K562 (cell line): ENCODE results near the gene SCUBE1. TPM values are rescaled to one million over a fixed set of nuclear protein-coding genes. Genes with fewer than 3 reads are reported as not detected.

Experiments
- ATAC-seq: fragments of 200-7000 bp; cut with Tn5 transposase; 3 replicates; pipeline ENCODE4 v1.9.1; 2020; ENCODE audit warnings: moderate library complexity
- BruUV-seq: library from RNA; stranded (reverse); fragments of 400-500 nt; replicated peaks from 2 replicates; lab custom pipeline; 2021; lab: Mats Ljungman, UMichigan
- CTCF ChIA-PET: fragments of 300-600 bp; formaldehyde crosslinking; extraction: SDS; loops from one replicate; lab custom pipeline; 2021; ENCODE audit warnings: low intra/inter-chr PET ratio; lab: Yijun Ruan, JAX
- POLR2A ChIA-PET: fragments of 300-600, 350-650 bp; sonication (Branson Sonifier 250); formaldehyde crosslinking; extraction: SDS; loops from one replicate; lab custom pipeline; 2021; ENCODE audit warnings: antibody characterized with exemption, inconsistent platforms; lab: Yijun Ruan, JAX
- DNase-seq, 4 experiments: peaks; one replicate each; pipeline versions ENCODE4 v3.0.0 to v3.0.0-alpha.2; 2011 to 2018; ENCODE audit warnings: low spot score in 3 of 4, mixed read lengths in 3 of 4; ENCODE audit errors: extremely low read depth in 1 of 4
- FAIRE-seq: peaks from 2 replicates; lab custom pipeline; 2011; peaks lifted over from hg19 to GRCh38; lab: Jason Lieb, UNC
- H2AFZ ChIP-seq: 2 replicates; pipeline ENCODE4 v1.6.0; 2011; ENCODE audit warnings: low read depth, low read length, control low read depth, inconsistent platforms
- H3K27ac ChIP-seq: fragments of 200-600 bp; 3 replicates; pipeline ENCODE4 v1.8.0; 2011; ENCODE audit warnings: low read depth, mild to moderate bottlenecking, control low read depth, inconsistent platforms, low read length, moderate library complexity, mixed read lengths; ENCODE audit errors: extremely low read depth
- H3K27me3 ChIP-seq, 2 experiments: fragments of 300-600 bp in 1 of 2; 2 replicates in 1 of 2; 3 replicates in 1 of 2; pipeline versions ENCODE4 v1.6.0 to v1.8.0; 2011; ENCODE audit warnings: inconsistent platforms in 2 of 2, low read length in 2 of 2, mild to moderate bottlenecking in 1 of 2, mixed read lengths in 1 of 2, moderate library complexity in 1 of 2; ENCODE audit not compliant: control insufficient read depth in 2 of 2, insufficient read depth in 2 of 2
- H3K36me3 ChIP-seq: fragments of 300-600 bp; 3 replicates; pipeline ENCODE4 v1.8.0; 2011; ENCODE audit warnings: mild to moderate bottlenecking, low read length, inconsistent platforms; ENCODE audit not compliant: control insufficient read depth, insufficient read depth
- H3K4me1 ChIP-seq, 2 experiments: fragments of 200-600 bp in 1 of 2; replicated peaks in 1 of 2; 2 replicates in 1 of 2; 3 replicates in 1 of 2; pipeline versions ENCODE4 v1.5.1 to v1.8.0; 2011; ENCODE audit warnings: inconsistent platforms in 2 of 2, low read length in 2 of 2, mild to moderate bottlenecking in 1 of 2, mixed read lengths in 1 of 2, moderate library complexity in 1 of 2; ENCODE audit not compliant: control insufficient read depth in 2 of 2, insufficient read depth in 2 of 2
- H3K4me2 ChIP-seq: 2 replicates; pipeline ENCODE4 v1.6.1; 2011; ENCODE audit warnings: low read length, control low read depth, inconsistent platforms, mixed read lengths; ENCODE audit not compliant: insufficient read depth
- H3K4me3 ChIP-seq: fragments of 200-600 bp; sonication (generic), shearing (Covaris generic); 2 replicates; pipeline ENCODE4 v1.5.1; 2016; ENCODE audit warnings: control low read depth, inconsistent platforms
- H3K79me2 ChIP-seq: fragments of 200-600 bp; 3 replicates; pipeline ENCODE4 v1.8.0; 2011; ENCODE audit warnings: low read length, inconsistent platforms; ENCODE audit not compliant: control insufficient read depth, insufficient read depth
- H3K9ac ChIP-seq, 2 experiments: 2 replicates each; pipeline versions ENCODE4 v1.6.0 to v1.6.1; 2011; ENCODE audit warnings: low read depth in 2 of 2, low read length in 2 of 2, control low read depth in 1 of 2, inconsistent platforms in 1 of 2, mild to moderate bottlenecking in 1 of 2, mixed read lengths in 1 of 2; ENCODE audit not compliant: insufficient read depth in 1 of 2
- H3K9me1 ChIP-seq: one replicate; pipeline ENCODE4 v1.6.0; 2011; ENCODE audit warnings: inconsistent platforms, mild to moderate bottlenecking, low read length, moderate library complexity; ENCODE audit not compliant: control insufficient read depth, insufficient read depth
- H3K9me3 ChIP-seq: replicated peaks from 2 replicates; pipeline ENCODE4 v1.5.1; 2011; ENCODE audit warnings: low read depth, low read length, inconsistent platforms; ENCODE audit not compliant: control insufficient read depth, insufficient read depth
- H4K20me1 ChIP-seq: replicated peaks from 2 replicates; pipeline ENCODE4 v1.6.1; 2011; ENCODE audit warnings: low read length, inconsistent platforms, mixed read lengths; ENCODE audit not compliant: control insufficient read depth, insufficient read depth
- CBX5 ChIP-seq: IDR thresholded peaks from 2 replicates; pipeline ENCODE4 v1.6.1; 2014; ENCODE audit warnings: low read depth, borderline replicate concordance
- DPF2 ChIP-seq: fragments of 450-650 bp; IDR thresholded peaks from 2 replicates; pipeline ENCODE4 v1.6.1; 2016
- RAD21 ChIP-seq, 2 experiments: fragments of 250-450 bp in 1 of 2; fragments of 450-650 bp in 1 of 2; sonication (Bioruptor Pico) in 1 of 2; formaldehyde crosslinking in 1 of 2; IDR thresholded peaks in 1 of 2; conservative IDR thresholded peaks in 1 of 2; 2 replicates each; pipeline versions ENCODE4 v1.4.0 to v1.8.0; 2020 to 2022; ENCODE audit warnings: mild to moderate bottlenecking in 2 of 2, moderate library complexity in 1 of 2
- RAD51 ChIP-seq: fragments of 450-650 bp; IDR thresholded peaks from 2 replicates; pipeline ENCODE4 v1.7.1; 2016; ENCODE audit warnings: low read depth, mild to moderate bottlenecking, borderline replicate concordance
- RB1 ChIP-seq: fragments of 450-650 bp; IDR thresholded peaks from 2 replicates; pipeline ENCODE4 v1.6.1; 2017; ENCODE audit warnings: low read depth, mild to moderate bottlenecking
- REST ChIP-seq, 2 experiments: fragments of 450-650 bp; formaldehyde crosslinking in 1 of 2; IDR thresholded peaks; 2 replicates each; pipeline versions ENCODE4 v1.4.0 to v1.6.1; 2014 to 2020; ENCODE audit warnings: mild to moderate bottlenecking in 2 of 2, borderline replicate concordance in 1 of 2, low read depth in 1 of 2
- RHOXF2B ChIP-seq: fragments of 250-450 bp; sonication (Bioruptor Pico); conservative IDR thresholded peaks from 2 replicates; pipeline ENCODE4 v1.5.1; 2021
- SMC3 ChIP-seq: conservative IDR thresholded peaks from 2 replicates; pipeline ENCODE4 v1.6.1; 2011; ENCODE audit warnings: low read depth, low read length, improper control_type of control experiment; ENCODE audit not compliant: insufficient read depth
- STAG1 ChIP-seq: sonication (generic); formaldehyde crosslinking; IDR thresholded peaks from 2 replicates; pipeline ENCODE4 v1.5.0; 2020; ENCODE audit warnings: missing genetic modification reagents, borderline replicate concordance
- WGBS: fragments of 100-300 bp; shearing (Covaris generic); methylation state at CpG from one replicate; pipeline ENCODE4 v1.1.6; 2016; ENCODE audit warnings: low coverage, mixed read lengths; ENCODE audit not compliant: insufficient coverage; ENCODE audit errors: missing lambda C conversion rate; 5-methylcytosine and 5-hydroxymethylcytosine counted together
- in situ Hi-C: fragments of 300-500 bp; cut with MboI; formaldehyde crosslinking; loops from 4 replicates; pipeline ENCODE4 v1.15.0; 2018; ENCODE audit warnings: inconsistent platforms, mixed read lengths
- intact Hi-C: fragments of 100-400 bp; cut with micrococcal nuclease; formaldehyde crosslinking; loops from 2 replicates; pipeline ENCODE4 v1.14.2; 2022
- polyA plus RNA-seq, 8 experiments: library from polyadenylated mRNA; depleted of rRNA in 4 of 8; stranded (reverse) in 5 of 8; unstranded in 3 of 8; fragments of >200 nt; fragmentation: Nextera tagmentation in 2 of 8; fragmentation: Illumina TruSeq in 1 of 8; extraction: Ambion mirVana in 2 of 8; extraction: Trizol in 1 of 8; gene quantifications; 2 replicates each; pipeline versions ENCODE4 v1.2.1 to v1.2.3, GENCODE V29; 2011 to 2014; ENCODE audit warnings: inconsistent platforms in 1 of 8, missing spikeins in 1 of 8
- total RNA-seq, 7 experiments: library from RNA; depleted of rRNA in 6 of 7; stranded (reverse); fragments of >200 nt in 6 of 7; fragmentation: Illumina TruSeq in 2 of 7; extraction: Trizol in 2 of 7; gene quantifications; 2 replicates each; pipeline versions ENCODE4 v1.2.1 to v1.2.3, GENCODE V29; 2011 to 2021; ENCODE audit warnings: low replicate concordance in 1 of 7
- TF ChIP-seq, protein P1 (sequence below), 3 experiments: IDR thresholded peaks in 2 of 3; conservative IDR thresholded peaks in 1 of 3; 2 replicates each; pipeline ENCODE4 v1.5.1; 2011 to 2012; ENCODE audit warnings: low read length in 3 of 3, mild to moderate bottlenecking in 3 of 3, control low read depth in 2 of 3, improper control_type of control experiment in 1 of 3, inconsistent platforms in 1 of 3, low read depth in 1 of 3, mixed read lengths in 1 of 3, moderate library complexity in 1 of 3; ENCODE audit not compliant: insufficient read depth in 2 of 3

SCUBE1 gene
- total and polyA plus RNA-seq, 9 of the 15 experiments (the other 6 are each of a cell fraction or from before 2014, with no cell fraction given) = 0.03 to 0.47 (median 0.29) TPM; not detected in 6

DNA sequence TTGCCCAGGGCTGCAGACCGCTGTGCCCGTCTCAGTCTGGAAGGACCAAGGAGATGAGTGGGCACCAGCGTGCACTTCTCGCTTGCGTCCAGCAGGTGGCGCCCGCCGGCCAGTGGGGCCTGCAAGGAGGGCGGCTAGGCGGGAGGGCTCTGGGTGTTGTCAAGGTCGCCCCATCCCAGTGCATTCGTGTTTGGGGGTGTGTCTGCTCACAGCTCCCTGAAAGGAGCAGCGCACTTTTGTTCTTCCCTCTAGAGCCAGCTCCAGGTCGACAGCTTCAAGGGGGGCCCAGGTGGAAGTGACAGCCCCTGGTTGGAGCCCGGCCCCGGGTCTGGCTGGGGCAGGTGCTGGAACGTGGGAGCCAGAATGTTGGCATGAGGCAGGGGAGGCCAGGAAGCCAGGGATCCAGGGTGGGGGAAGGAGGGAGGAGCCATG, 45.3 kb upstream of the SCUBE1 start:
- no peak overlapping the region for H3K4me3 ChIP-seq
- in situ Hi-C loops = no loop called here

More for the DNA sequence above, 45.3 kb upstream of the SCUBE1 start:
- intact Hi-C loops = loop anchor here (5.0 kb wide), 1 partner anchor 1239 kb away; no protein-coding TSS in a partner anchor
- no peaks in the 10 kb centered on the region for H3K79me2 ChIP-seq
- no peaks in the 10 kb centered on the region for H4K20me1 ChIP-seq
- ChIA-PET POLR2A (no interaction called here), CTCF (interaction anchor here (1.1 to 1.3 kb wide), 2 partner anchors 156 to 355 kb away, joined by 3 to 4 read pairs; no protein-coding TSS in a partner anchor)
- TF ChIP-seq, protein P1, sequence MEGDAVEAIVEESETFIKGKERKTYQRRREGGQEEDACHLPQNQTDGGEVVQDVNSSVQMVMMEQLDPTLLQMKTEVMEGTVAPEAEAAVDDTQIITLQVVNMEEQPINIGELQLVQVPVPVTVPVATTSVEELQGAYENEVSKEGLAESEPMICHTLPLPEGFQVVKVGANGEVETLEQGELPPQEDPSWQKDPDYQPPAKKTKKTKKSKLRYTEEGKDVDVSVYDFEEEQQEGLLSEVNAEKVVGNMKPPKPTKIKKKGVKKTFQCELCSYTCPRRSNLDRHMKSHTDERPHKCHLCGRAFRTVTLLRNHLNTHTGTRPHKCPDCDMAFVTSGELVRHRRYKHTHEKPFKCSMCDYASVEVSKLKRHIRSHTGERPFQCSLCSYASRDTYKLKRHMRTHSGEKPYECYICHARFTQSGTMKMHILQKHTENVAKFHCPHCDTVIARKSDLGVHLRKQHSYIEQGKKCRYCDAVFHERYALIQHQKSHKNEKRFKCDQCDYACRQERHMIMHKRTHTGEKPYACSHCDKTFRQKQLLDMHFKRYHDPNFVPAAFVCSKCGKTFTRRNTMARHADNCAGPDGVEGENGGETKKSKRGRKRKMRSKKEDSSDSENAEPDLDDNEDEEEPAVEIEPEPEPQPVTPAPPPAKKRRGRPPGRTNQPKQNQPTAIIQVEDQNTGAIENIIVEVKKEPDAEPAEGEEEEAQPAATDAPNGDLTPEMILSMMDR (IDR thresholded peaks at IDR 0.05 in 2 of 3, conservative IDR thresholded peaks at IDR 0.05 in 1 of 3; ENCODE audit: insufficient read depth in 2 of 3, low read depth in 1 of 3, low read length in 3 of 3) = peak; percentile 78 to 84 (median 80)
- TF ChIP-seq RB1 (peak; percentile 44; the same call in 1 of the 2 replicates), RAD21 (CRISPR knock-in tag; conservative IDR thresholded peaks at IDR 0.05 in 1 of 2, IDR thresholded peaks at IDR 0.05 in 1 of 2) (peak; percentile 36 to 78), SMC3 (peak; percentile 66), CBX5 (no peak), RHOXF2B (CRISPR knock-in tag) (no peak), DPF2 (no peak), STAG1 (CRISPR knock-in tag) (peak; percentile 64; the same call in 1 of the 2 replicates), RAD51 (no peak), REST (IDR thresholded peaks at IDR 0.05; ENCODE audit: borderline replicate concordance) (peak; percentile 52; the same call in 1 of the 2 replicates), REST (CRISPR knock-in tag; IDR thresholded peaks at IDR 0.05; ENCODE audit: low read depth) (no peak)
- 10% methylated on average over 2 of the region's 17 CpGs for WGBS
- no peak overlapping the region for H3K4me2 ChIP-seq
- no peaks in the 10 kb centered on the region for H3K9me3 ChIP-seq
- no peak overlapping the region for H2AFZ ChIP-seq
- no peak overlapping the region for H3K27ac ChIP-seq
- DNase-seq = peak; percentile 62 to 80 (median 75)
- no peak overlapping the region for H3K9ac ChIP-seq
- H3K4me1 ChIP-seq = peaks cover 0 to 8% of the 10 kb centered on the region in 2 experiments; a peak in 2 of 5 replicates
- no TSS peak for BruUV-seq
- H3K36me3 ChIP-seq = no peaks in the 10 kb centered on the region
- no peaks in the 10 kb centered on the region for H3K9me1 ChIP-seq
- ATAC-seq = peak; percentile 86
- FAIRE-seq = no peak
- no peaks in the 10 kb centered on the region; a peak in 1 of 5 replicates for H3K27me3 ChIP-seq
